ENCODE results near the gene CYTH1. TPM values are rescaled to one million over a fixed set of nuclear protein-coding genes. Genes with fewer than 3 reads are reported as not detected.
A peak's percentile ranks its signal among the peaks of the same experiment; 100 is the strongest.

The CYTH1 gene
- total RNA-seq, 1 donor, result 21.4 TPM

DNA sequence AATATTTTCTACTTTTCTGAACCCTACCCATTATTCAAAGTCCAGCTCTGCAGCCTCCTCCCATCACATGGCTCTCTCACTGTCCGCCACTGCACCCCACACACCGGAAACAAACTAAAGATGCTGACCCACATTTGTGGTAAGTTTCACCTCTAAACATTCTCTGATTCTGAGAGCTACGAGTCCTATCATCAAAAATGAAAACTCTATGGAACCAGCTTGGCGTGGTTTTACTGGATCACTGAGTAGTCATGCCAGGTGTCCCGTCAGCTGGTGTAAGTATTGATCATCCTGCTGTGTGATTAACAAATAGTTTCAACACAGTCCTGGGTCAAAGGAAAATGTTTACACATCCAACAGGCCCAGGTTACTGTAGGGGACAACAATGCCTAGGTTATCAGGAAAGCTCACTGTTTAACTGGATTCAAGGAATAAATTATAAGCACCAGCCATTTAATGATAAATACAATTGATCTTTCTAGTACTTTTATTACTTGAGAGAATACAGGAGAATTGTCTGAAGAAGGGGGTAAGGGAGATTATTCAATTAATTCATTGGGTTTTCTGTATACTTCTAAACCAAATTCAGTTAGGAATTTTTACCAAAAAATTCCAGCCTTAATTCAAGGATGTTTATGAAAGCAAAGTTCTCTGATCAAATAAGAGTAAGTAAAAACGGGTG lies 33.9 kb downstream of the CYTH1 start:
- Histone ChIP-seq H3K27ac (ENCODE audit: low read depth, low read length) (no peak overlapping the region), H2AFZ (ENCODE audit: low read length) (peak overlapping the region; percentile 75), H3K4me2 (ENCODE audit: insufficient read depth, low read length) (peak overlapping the region; percentile 64), H3K4me3 (ENCODE audit: insufficient read depth, low read length) (peak overlapping the region; percentile 43), H4K20me1 (ENCODE audit: insufficient read depth, low read length) (peaks cover 14% of the 10 kb centered on the region), H3K27me3 (ENCODE audit: insufficient read depth, low read length) (no peaks in the 10 kb centered on the region), H3K4me1 (ENCODE audit: insufficient read depth, low read length) (peaks cover 17% of the 10 kb centered on the region), H3K9me3 (ENCODE audit: low read depth, low read length) (no peaks in the 10 kb centered on the region), H3K36me3 (ENCODE audit: insufficient read depth, low read length) (no peaks in the 10 kb centered on the region), H3K79me2 (ENCODE audit: insufficient read depth, low read length) (peaks cover 36% of the 10 kb centered on the region)
- DNase-seq (ENCODE audit: insufficient read length, low spot score, missing footprints), result no peak
- no peak for TF ChIP-seq CTCF (IDR thresholded peaks at IDR 0.05; ENCODE audit: extremely low read depth, low read depth, low read length)

DNA sequence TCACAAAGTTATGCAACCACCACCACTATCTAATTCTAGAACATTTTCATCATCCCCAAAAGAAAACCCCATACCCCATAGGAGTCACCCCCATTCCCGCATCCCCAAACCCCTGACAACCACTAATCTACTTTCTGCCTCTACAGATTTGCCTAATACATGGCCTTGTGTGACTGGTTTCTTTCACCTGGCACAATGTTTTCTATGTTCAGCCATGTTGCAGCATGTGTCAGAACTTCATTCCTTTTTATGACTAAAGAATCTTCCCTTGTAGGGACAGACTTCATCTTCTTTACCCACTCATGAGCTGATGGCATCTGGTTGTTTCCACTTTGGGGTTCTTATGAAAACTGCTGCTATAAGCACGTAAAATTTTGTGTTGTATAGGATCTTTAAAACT lies 34.6 kb downstream of the CYTH1 start:
- Histone ChIP-seq H3K4me3 (ENCODE audit: insufficient read depth, low read length) (peak overlapping the region; percentile 43), H4K20me1 (ENCODE audit: insufficient read depth, low read length) (peaks cover 14% of the 10 kb centered on the region), H3K27ac (ENCODE audit: low read depth, low read length) (no peak overlapping the region), H3K9me3 (ENCODE audit: low read depth, low read length) (no peaks in the 10 kb centered on the region), H3K36me3 (ENCODE audit: insufficient read depth, low read length) (no peaks in the 10 kb centered on the region), H2AFZ (ENCODE audit: low read length) (no peak overlapping the region), H3K4me1 (ENCODE audit: insufficient read depth, low read length) (peaks cover 17% of the 10 kb centered on the region), H3K79me2 (ENCODE audit: insufficient read depth, low read length) (peaks cover 31% of the 10 kb centered on the region), H3K4me2 (ENCODE audit: insufficient read depth, low read length) (peak overlapping the region; percentile 64), H3K27me3 (ENCODE audit: insufficient read depth, low read length) (no peaks in the 10 kb centered on the region)
- no peak for DNase-seq (ENCODE audit: insufficient read length, low spot score, missing footprints)
- no peak for TF ChIP-seq CTCF (IDR thresholded peaks at IDR 0.05; ENCODE audit: extremely low read depth, low read depth, low read length)

- Histone ChIP-seq H3K27ac (ENCODE audit: low read depth, low read length) (no peak overlapping the region), H4K20me1 (ENCODE audit: insufficient read depth, low read length) (peaks cover 14% of the 10 kb centered on the region), H3K27me3 (ENCODE audit: insufficient read depth, low read length) (no peaks in the 10 kb centered on the region), H3K4me3 (ENCODE audit: insufficient read depth, low read length) (no peak overlapping the region), H3K4me2 (ENCODE audit: insufficient read depth, low read length) (no peak overlapping the region), H2AFZ (ENCODE audit: low read length) (no peak overlapping the region), H3K9me3 (ENCODE audit: low read depth, low read length) (no peaks in the 10 kb centered on the region), H3K79me2 (ENCODE audit: insufficient read depth, low read length) (peaks cover 30% of the 10 kb centered on the region), H3K36me3 (ENCODE audit: insufficient read depth, low read length) (no peaks in the 10 kb centered on the region), H3K4me1 (ENCODE audit: insufficient read depth, low read length) (peaks cover 17% of the 10 kb centered on the region)
- DNase-seq (ENCODE audit: insufficient read length, low spot score, missing footprints), result no peak
- no peak for TF ChIP-seq CTCF (IDR thresholded peaks at IDR 0.05; ENCODE audit: extremely low read depth, low read depth, low read length)
Observed at GRCh38 chr17:78746949-78747269, 35.2 kb downstream of the CYTH1 start.

DNA sequence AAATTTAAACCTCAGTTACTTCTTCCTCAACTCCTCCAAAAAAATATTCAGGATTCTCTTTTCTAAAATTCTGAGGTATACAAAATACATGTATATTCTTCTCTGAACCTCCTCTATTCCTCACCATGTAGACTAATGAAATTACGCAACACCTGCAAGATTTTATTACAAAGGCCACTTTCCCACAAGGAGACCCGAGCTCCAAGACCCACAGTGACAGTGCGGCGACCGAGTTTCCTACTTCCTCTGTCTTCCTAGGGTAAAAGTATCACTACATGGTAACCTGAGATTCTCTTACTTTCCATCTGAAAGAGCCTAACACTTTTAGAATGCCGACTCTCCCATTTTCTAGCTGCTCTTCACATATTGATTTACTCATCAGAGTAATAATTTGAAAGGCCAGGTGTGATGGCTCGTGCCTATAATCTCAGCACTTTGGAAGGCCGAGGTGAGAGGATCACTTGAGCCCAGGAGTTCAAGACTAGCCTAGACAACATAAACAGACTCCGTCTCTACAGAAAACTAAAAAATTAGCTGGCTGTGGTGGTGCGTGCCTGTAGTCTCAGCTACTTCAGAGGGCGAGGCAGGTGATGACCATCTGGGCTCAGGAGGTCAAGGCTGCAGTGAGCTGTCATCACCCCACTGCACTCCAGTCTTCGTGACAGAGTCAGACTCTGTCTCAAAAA lies 35.7 kb downstream of the CYTH1 start:
- peaks cover 33% of the 10 kb centered on the region for H3K79me2 ChIP-seq (ENCODE audit: insufficient read depth, low read length)
- H2AFZ ChIP-seq (ENCODE audit: low read length), result no peak overlapping the region
- peaks cover 14% of the 10 kb centered on the region for H4K20me1 ChIP-seq (ENCODE audit: insufficient read depth, low read length)
- H3K36me3 ChIP-seq (ENCODE audit: insufficient read depth, low read length), result no peaks in the 10 kb centered on the region
- no peak overlapping the region for H3K4me3 ChIP-seq (ENCODE audit: insufficient read depth, low read length)
- no peaks in the 10 kb centered on the region for H3K27me3 ChIP-seq (ENCODE audit: insufficient read depth, low read length)
- peaks cover 17% of the 10 kb centered on the region for H3K4me1 ChIP-seq (ENCODE audit: insufficient read depth, low read length)
- DNase-seq (ENCODE audit: insufficient read length, low spot score, missing footprints), result no peak
- H3K4me2 ChIP-seq (ENCODE audit: insufficient read depth, low read length), result no peak overlapping the region
- no peak overlapping the region for H3K27ac ChIP-seq (ENCODE audit: low read depth, low read length)
- no peak for TF ChIP-seq CTCF (IDR thresholded peaks at IDR 0.05; ENCODE audit: extremely low read depth, low read depth, low read length)
- H3K9me3 ChIP-seq (ENCODE audit: low read depth, low read length), result no peaks in the 10 kb centered on the region
